GM18511 (cell line): ENCODE measurements around the gene THRB.
"Not testable (repeated sequence)": the region's sequence is repeated elsewhere in the genome, so short reads cannot be mapped to it uniquely, and the experiment has no call there.

ENCODE experiments used
- ATAC-seq: cut with Tn5 transposase; IDR thresholded peaks from one replicate; pipeline ENCODE4 v1.9.1; 2021; ENCODE audit warnings: mild to moderate bottlenecking, moderate library complexity; ENCODE audit not compliant: unreplicated experiment

Gene THRB

GRCh38 chr3:24410860-24411259 lies 83.8 kb downstream of the THRB start:
- ATAC-seq: no peak

- no peak for ATAC-seq
Observed at GRCh38 chr3:24407980-24408680, 86.5 kb downstream of the THRB start.

DNA sequence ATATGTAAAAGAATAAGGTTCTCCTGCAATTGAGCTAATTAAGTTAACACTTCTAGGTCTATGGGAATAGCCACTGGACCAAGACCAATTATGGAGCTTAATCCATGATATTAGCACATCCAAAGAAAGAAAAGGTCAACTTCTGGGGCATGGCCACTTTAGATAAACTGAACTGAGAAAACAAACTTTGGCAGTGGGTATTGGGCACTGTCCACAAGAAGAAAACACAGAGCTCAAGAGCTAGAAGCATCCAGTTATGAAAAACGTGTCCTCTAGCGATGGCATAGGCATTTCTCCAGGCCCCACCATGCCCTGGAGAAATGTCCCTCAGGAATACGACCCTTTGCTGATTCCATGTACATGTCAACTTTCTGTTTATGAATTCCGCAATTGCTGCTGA lies 87.8 kb downstream of the THRB start:
- no peak for ATAC-seq

DNA sequence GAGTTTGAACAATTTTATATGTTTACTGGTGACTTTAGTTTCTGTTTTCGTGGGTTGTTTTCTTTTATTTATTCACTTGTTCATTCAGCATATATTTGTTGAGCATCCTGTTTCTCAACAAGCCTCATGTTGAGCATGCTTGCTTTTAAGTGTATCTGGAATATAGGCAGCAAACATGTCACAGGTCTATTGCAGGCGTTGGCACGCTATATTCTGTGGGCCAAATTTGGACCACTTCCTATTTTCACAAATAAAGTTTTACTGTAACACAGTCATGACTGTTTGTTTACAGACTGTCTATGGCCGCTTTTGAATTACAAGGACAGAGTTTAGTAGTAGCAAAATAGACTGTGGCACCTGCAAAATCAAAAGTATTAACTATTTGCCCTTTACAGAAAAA lies 89.6 kb downstream of the THRB start:
- ATAC-seq: no peak

- ATAC-seq: no peak
Observed at GRCh38 chr3:24401811-24402185, 92.9 kb downstream of the THRB start.

DNA sequence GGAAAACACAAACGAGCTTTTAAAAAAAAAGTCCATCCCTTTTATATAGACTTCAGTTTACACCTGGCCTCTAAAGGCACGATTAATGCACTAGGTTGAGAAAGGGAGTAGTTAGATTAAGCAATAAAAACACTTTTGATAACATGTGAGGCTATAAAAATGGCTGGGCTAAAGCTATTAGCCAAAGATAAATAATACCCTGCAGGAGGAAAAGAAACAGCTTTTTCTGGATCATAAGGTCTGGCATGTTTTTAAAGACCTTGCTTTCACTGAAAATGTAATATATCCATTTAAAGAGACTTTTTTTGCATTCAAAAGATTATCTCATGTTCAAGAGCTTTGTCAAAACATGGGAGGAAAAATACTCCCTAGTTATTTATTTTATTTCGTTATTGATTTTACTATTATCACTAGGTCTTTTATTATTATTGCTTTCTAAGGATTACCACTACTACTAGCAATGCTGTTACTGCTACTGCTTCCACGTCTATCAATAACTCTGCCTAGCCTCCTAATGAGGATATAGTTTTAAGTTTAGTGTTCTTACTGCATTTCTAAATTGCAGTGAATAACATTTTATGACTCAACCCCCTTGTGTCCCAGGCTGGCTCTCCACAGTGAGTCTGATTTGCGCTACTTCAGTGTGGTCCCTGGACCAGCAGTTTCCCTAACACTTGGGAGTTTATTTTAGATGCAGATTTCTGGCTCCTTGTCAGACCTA lies 93.4 kb downstream of the THRB start:
- no peak for ATAC-seq

DNA sequence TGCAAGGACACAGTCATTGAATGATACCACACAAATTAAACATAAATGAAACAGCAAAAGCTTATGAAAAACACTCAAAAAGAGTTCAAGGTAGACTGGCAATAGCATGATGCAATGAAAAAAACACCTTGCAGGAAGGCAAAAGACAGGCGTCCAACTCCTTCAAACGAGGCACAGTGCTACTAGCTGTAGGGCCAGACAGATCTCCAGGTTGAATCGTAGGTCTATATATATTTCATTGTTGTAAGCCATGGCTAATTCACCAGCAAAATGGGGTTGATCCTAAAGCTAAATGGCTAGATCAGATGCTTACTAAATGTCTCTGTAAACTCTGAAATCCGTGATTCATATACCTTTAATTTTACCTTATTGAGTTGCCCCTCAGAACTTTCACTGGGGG lies 94.2 kb downstream of the THRB start:
- no peak for ATAC-seq

- no peak for ATAC-seq
Observed at GRCh38 chr3:24400015-24400414, 94.6 kb downstream of the THRB start.

- no peak for ATAC-seq
Observed at GRCh38 chr3:24399614-24400013, 95.0 kb downstream of the THRB start.

GRCh38 chr3:24398712-24399111 lies 95.9 kb downstream of the THRB start:
- not testable (repeated sequence) for ATAC-seq

DNA sequence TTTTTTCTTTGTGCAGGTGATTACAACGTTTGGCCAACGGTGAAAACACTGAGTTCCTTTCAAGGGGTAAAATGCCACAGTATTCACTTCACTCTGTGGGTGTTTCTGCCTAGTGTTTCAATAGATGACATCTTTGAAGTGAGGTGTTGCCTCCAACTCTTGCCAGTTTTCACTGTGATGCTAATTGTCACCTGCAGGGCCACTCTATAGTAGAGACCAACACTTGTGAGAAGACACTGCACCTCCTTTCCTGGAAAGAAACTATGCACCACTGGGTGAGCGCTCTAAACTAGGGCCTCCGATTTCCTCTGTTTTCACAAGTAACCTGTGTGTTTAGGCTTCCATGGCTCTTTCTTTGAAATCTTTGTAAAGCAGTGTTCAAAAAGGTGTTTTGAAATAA lies 98.3 kb downstream of the THRB start:
- ATAC-seq: no peak

DNA sequence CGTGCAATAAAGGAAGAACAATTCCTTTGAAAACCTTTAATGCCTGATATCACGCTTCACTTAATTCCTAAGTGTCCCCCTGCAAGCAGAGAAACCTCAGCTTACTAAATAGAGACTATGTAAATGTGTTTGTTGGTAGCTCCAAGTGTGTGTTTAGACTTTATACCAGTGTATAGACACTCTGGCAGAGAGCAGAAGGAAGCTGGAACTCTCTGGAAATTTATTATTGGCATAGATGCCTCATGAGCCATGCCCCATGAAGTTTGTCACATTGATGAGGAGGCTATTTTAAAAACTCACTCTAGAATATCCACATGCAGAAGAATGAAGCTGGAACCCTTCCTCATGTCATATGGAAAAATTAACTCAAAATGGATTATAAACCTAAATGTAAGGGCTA lies 99.9 kb downstream of the THRB start:
- ATAC-seq: no peak

- ATAC-seq: no peak
Observed at GRCh38 chr3:24393316-24393715, 101.3 kb downstream of the THRB start.

- no peak for ATAC-seq
Observed at GRCh38 chr3:24390169-24391130, 104.2 kb downstream of the THRB start.

DNA sequence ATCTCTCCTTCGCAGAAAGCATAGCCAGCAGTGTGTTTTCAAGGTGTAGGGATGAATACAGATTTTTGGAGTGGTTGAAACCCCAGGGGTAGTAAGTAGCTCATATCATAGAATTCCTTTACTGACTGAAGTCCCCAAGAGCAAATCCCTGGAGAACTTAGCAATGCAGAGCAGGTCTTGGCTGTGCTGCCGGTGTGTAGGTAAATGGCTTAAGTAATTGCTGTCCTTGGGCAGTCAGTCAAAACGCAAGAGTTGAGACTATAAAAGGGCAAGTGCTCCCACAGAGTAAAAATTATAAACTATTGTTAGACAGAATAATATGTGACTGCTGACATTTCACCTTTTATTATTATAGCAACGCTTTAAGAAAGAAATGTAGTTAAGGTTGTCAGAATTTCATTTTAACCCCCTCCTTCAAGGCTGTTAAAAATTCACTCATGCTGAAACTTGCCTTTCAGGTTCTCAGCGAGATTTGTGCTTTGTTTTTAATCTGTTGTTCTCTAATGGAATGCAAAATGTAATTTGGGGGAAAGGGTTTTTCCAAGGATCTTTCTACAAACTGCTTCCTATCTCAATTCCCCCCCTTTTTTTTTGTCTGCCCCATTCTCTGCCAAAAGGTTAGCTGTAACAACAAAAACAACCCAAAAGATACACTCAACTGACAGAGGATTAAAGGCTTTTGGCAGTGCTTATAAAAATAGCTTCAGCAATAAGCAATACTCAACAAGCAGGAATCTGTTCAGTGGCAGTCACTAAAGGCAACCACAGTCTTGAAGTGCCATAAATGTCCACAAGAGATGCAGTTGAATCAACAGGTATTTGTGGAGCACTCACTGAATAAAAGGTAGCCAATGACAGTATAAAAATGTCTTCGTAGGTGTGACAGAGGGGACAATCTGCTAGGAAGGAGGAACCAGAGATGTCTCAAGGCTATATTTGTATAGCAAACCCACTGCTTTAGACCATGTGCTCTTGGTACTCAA lies 105.3 kb downstream of the THRB start:
- no peak for ATAC-seq

DNA sequence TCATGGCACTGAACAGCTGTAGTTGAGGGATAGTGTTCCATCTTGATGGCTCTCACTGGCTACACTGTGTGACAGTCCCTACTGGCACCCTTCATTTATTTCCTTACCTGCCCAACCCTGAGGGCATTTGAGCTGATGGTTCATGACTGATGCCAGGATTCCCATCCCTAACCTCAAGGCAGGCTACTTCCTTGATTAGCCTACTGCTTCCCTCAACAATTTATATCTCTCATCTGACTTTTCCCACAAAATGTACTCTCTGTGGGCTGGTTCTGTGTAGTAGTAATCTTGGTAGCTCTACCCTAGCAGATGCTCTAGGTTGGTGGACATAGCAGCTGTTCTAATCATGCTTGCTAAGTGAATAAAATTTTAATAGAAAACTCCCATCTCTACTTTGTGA lies 106.0 kb downstream of the THRB start:
- ATAC-seq: no peak

GRCh38 chr3:24388159-24388558 lies 106.5 kb downstream of the THRB start:
- ATAC-seq: no peak

- no peak for ATAC-seq
Observed at GRCh38 chr3:24387493-24387892, 107.2 kb downstream of the THRB start.

GRCh38 chr3:24387000-24387399 lies 107.7 kb downstream of the THRB start:
- ATAC-seq: no peak

- ATAC-seq: no peak
Observed at GRCh38 chr3:24386458-24386857, 108.2 kb downstream of the THRB start.
